Vagina (tissue), 2 donors: Measurements from ENCODE around the gene GPATCH2L. TPM values are rescaled to one million over a fixed set of nuclear protein-coding genes. Genes with fewer than 3 reads are reported as not detected.

Experiments used
- DNase-seq, 2 donors: peaks; one replicate each; pipeline ENCODE4 v3.0.0-alpha.2; 2017; ENCODE audit errors: extremely low spot score in 2 of 2
- H3K27ac ChIP-seq: fragments of 200-600 bp; sonication (generic); one replicate; pipeline ENCODE4 v1.5.1; 2019
- H3K27me3 ChIP-seq: fragments of 200-600 bp; sonication (generic); one replicate; pipeline ENCODE4 v1.5.1; 2019
- H3K36me3 ChIP-seq, 2 donors: fragments of 200-600 bp; sonication (generic); one replicate each; pipeline ENCODE4 v1.5.1; 2017 to 2019
- H3K4me1 ChIP-seq: fragments of 200-600 bp; sonication (generic); one replicate; pipeline ENCODE4 v1.5.1; 2019
- H3K4me3 ChIP-seq, 2 donors: fragments of 200-600 bp; sonication (generic); 1 replicate in 1 of 2; 2 replicates in 1 of 2; pipeline ENCODE4 v1.5.1; 2016 to 2019
- H3K9me3 ChIP-seq: fragments of 200-600 bp; sonication (generic); one replicate; pipeline ENCODE4 v1.5.1; 2019
- CTCF ChIP-seq, 3 experiments: fragments of 450-650 bp in 2 of 3; fragments of 200-600 bp in 1 of 3; sonication (generic) in 1 of 3; IDR thresholded peaks; one replicate each; pipeline ENCODE4 v1.5.1; 2017 to 2019; ENCODE audit warnings: antibody characterized with exemption in 3 of 3, mild to moderate bottlenecking in 2 of 3, moderate library complexity in 2 of 3
- POLR2A ChIP-seq, 2 donors: fragments of 450-650 bp; IDR thresholded peaks; one replicate each; pipeline ENCODE4 v1.6.1; 2017; ENCODE audit warnings: antibody characterized with exemption in 2 of 2, mild to moderate bottlenecking in 2 of 2, moderate library complexity in 2 of 2
- POLR2AphosphoS5 ChIP-seq, 2 donors: sonication (generic); formaldehyde crosslinking; IDR thresholded peaks; one replicate each; pipeline ENCODE4 v1.9.0; 2017; ENCODE audit warnings: antibody characterized with exemption in 2 of 2, mild to moderate bottlenecking in 2 of 2, low read depth in 1 of 2; ENCODE audit not compliant: insufficient read depth in 1 of 2
- intact Hi-C: fragments of 100-400 bp; cut with DNase I; formaldehyde crosslinking; loops from one replicate; pipeline ENCODE4 v1.15.1; 2023
- total RNA-seq: library from RNA; depleted of rRNA; stranded (reverse); fragments of >200 nt; gene quantifications from one replicate; pipeline ENCODE4 v1.2.3, GENCODE V29; 2016

Gene GPATCH2L
- total RNA-seq = 34.6 TPM

GRCh38 chr14:76151398-76152332, at the start of gene GPATCH2L:
Gene GPATCH2L (plus strand): TSS chr14:76151922. CDS start chr14:76154364, 2,442 bp downstream.
- H3K27me3 ChIP-seq = no peaks in the 10 kb centered on the region
- H3K9me3 ChIP-seq = no peaks in the 10 kb centered on the region
- intact Hi-C loops = no loop called here
- H3K4me1 ChIP-seq = peaks cover 45% of the 10 kb centered on the region
- TF ChIP-seq POLR2AphosphoS5 (IDR thresholded peaks at IDR 0.05; ENCODE audit: insufficient read depth in 1 of 2, low read depth in 1 of 2) (peak; percentile 89 to 94), POLR2A (IDR thresholded peaks at IDR 0.05) (peak in 1 of 2 donors; percentile 68), CTCF (IDR thresholded peaks at IDR 0.05) (no peak)
- peaks cover 0 to 16% of the 10 kb centered on the region in 2 donors for H3K36me3 ChIP-seq
- H3K27ac ChIP-seq = peak within 1 kb of the TSS; percentile 76
- peak within 1 kb of the TSS; percentile 79 to 98 for H3K4me3 ChIP-seq
- peak in 1 of 2 donors; percentile 93 for DNase-seq

GRCh38 chr14:76104802-76105355, 46.8 kb upstream of the GPATCH2L start:
- TF ChIP-seq POLR2AphosphoS5 (IDR thresholded peaks at IDR 0.05; ENCODE audit: insufficient read depth in 1 of 2, low read depth in 1 of 2) (no peak), CTCF (IDR thresholded peaks at IDR 0.05) (no peak), POLR2A (IDR thresholded peaks at IDR 0.05) (no peak)
- no peaks in the 10 kb centered on the region for H3K36me3 ChIP-seq
- H3K27ac ChIP-seq = no peak overlapping the region
- DNase-seq = no peak
- H3K4me1 ChIP-seq = peaks cover 14% of the 10 kb centered on the region
- no peak overlapping the region for H3K4me3 ChIP-seq
- no peaks in the 10 kb centered on the region for H3K27me3 ChIP-seq
- H3K9me3 ChIP-seq = no peaks in the 10 kb centered on the region
- intact Hi-C loops = no loop called here

DNA sequence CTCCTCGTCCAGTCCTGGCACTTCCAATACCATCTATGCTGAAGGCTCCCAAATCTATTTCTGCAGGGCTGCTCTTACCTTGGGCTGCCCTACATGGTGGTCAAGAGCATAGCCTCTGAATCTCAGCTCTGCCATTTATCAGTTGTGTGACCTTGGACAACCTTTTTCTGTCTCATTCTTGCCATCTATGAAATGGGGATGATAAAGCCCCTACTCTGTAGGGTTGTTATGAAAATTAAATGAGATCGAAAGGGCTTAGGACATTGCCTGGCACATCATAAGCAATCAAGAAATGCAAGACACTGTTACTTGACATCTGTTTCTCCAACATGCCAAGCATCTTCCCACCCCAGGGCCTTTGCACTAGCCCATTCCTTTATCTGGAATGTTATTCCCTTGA, 45.5 kb upstream of the GPATCH2L start:
- Histone ChIP-seq H3K27me3 (no peaks in the 10 kb centered on the region), H3K4me1 (peaks cover 6% of the 10 kb centered on the region), H3K9me3 (no peaks in the 10 kb centered on the region), H3K27ac (no peak overlapping the region), H3K4me3 (no peak overlapping the region), H3K36me3 (no peaks in the 10 kb centered on the region)
- no peak for DNase-seq
- intact Hi-C loops = no loop called here
- no peak for TF ChIP-seq CTCF (IDR thresholded peaks at IDR 0.05)
- TF ChIP-seq POLR2A (IDR thresholded peaks at IDR 0.05) = no peak
- TF ChIP-seq POLR2AphosphoS5 (IDR thresholded peaks at IDR 0.05; ENCODE audit: insufficient read depth in 1 of 2, low read depth in 1 of 2) = no peak

DNA sequence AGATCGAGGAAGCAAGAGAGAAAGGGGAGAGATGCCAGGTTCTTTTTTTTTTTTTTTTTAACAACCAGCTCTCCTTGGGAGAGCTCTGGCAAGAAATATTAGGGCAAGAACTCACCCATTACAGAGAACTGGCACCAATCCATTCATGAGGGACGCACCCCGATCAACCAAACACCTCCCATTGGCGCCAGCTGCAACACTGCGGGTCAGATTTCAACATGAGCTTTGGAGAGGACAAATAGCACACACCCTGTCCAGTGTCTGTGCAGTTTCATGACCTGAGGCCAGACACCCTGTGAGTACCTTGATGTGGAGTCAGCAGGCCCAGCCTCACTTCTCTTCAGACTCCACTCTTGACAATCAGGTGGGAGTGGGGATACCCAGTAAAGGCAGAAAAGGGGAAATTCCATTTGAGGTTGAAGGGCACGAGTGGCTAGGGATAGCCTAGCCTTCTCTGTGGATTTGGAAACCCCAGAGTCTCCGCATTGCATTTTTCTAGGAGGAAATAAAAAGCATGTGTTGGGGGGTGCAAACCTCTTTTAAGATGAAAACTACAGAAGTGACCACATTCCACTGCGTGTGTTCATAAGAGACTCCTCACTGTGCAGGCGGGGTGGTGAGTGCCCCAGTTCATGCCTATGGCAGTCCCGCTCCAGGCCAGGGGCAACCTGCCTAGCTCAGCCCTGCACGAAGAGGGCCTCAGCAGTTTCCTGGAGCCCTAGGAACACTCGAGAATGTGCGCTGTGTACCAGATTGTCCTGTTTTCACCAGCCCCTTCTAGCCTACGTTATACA, 42.4 kb upstream of the GPATCH2L start:
- Histone ChIP-seq H3K9me3 (no peaks in the 10 kb centered on the region), H3K27ac (no peak overlapping the region), H3K36me3 (no peaks in the 10 kb centered on the region), H3K27me3 (no peaks in the 10 kb centered on the region), H3K4me3 (no peak overlapping the region), H3K4me1 (no peaks in the 10 kb centered on the region)
- TF ChIP-seq POLR2A (IDR thresholded peaks at IDR 0.05) = no peak
- no peak for DNase-seq
- intact Hi-C loops = no loop called here

- intact Hi-C loops = no loop called here
- Histone ChIP-seq H3K27me3 (no peaks in the 10 kb centered on the region), H3K27ac (no peak overlapping the region), H3K9me3 (no peaks in the 10 kb centered on the region), H3K4me3 (no peak overlapping the region), H3K36me3 (no peaks in the 10 kb centered on the region), H3K4me1 (no peaks in the 10 kb centered on the region)
- no peak for DNase-seq
- no peak for TF ChIP-seq POLR2AphosphoS5 (IDR thresholded peaks at IDR 0.05; ENCODE audit: insufficient read depth in 1 of 2, low read depth in 1 of 2)
Observed at GRCh38 chr14:76112889-76113624, 38.7 kb upstream of the GPATCH2L start.
